Stomach (tissue), 4 donors: ENCODE results near the gene RIMKLB.

Source experiments
- EP300 ChIP-seq: sonication (generic); formaldehyde crosslinking; IDR thresholded peaks from one replicate; pipeline ENCODE4 v1.6.1; 2017; ENCODE audit warnings: antibody characterized with exemption
- POLR2A ChIP-seq, 4 donors: fragments of 450-650 bp; IDR thresholded peaks; one replicate each; pipeline ENCODE4 v1.6.1; 2016; ENCODE audit warnings: antibody characterized with exemption in 4 of 4, control low read depth in 2 of 4, mild to moderate bottlenecking in 1 of 4, moderate library complexity in 1 of 4
- POLR2AphosphoS5 ChIP-seq, 3 donors: sonication (generic); formaldehyde crosslinking; IDR thresholded peaks; one replicate each; pipeline ENCODE4 v1.6.1; 2016; ENCODE audit warnings: antibody characterized with exemption in 3 of 3
- TF ChIP-seq, protein P1 (sequence below), 7 experiments: fragments of 450-650 bp in 4 of 7; fragments of 200-600 bp in 3 of 7; sonication (generic) in 3 of 7; IDR thresholded peaks; one replicate each; pipeline ENCODE4 v1.5.1; 2016 to 2019; ENCODE audit warnings: antibody characterized with exemption in 7 of 7, control low read depth in 2 of 7, mild to moderate bottlenecking in 1 of 7

- TF ChIP-seq POLR2AphosphoS5 (IDR thresholded peaks at IDR 0.05) (no peak), EP300 (no peak), POLR2A (IDR thresholded peaks at IDR 0.05) (no peak)
- TF ChIP-seq, protein P1, sequence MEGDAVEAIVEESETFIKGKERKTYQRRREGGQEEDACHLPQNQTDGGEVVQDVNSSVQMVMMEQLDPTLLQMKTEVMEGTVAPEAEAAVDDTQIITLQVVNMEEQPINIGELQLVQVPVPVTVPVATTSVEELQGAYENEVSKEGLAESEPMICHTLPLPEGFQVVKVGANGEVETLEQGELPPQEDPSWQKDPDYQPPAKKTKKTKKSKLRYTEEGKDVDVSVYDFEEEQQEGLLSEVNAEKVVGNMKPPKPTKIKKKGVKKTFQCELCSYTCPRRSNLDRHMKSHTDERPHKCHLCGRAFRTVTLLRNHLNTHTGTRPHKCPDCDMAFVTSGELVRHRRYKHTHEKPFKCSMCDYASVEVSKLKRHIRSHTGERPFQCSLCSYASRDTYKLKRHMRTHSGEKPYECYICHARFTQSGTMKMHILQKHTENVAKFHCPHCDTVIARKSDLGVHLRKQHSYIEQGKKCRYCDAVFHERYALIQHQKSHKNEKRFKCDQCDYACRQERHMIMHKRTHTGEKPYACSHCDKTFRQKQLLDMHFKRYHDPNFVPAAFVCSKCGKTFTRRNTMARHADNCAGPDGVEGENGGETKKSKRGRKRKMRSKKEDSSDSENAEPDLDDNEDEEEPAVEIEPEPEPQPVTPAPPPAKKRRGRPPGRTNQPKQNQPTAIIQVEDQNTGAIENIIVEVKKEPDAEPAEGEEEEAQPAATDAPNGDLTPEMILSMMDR (IDR thresholded peaks at IDR 0.05): no peak
These were observed 14.8 kb downstream of the RIMKLB start for GRCh38 chr12:8712572-8712971.
